WTC11 (cell line): ENCODE results near the gene DNM1L. TPM values are rescaled to one million over a fixed set of nuclear protein-coding genes. Genes with fewer than 3 reads are reported as not detected.
"Not testable (repeated sequence)": the region's sequence is repeated elsewhere in the genome, so short reads cannot be mapped to it uniquely, and the experiment has no call there.

ENCODE experiments used
- ATAC-seq: fragments of 200-7000 bp; cut with Tn5 transposase; 2 replicates; pipeline ENCODE4 v1.10.0; 2021; ENCODE audit warnings: mild to moderate bottlenecking, moderate library complexity
- CTCF ChIA-PET: fragments of 300-600 bp; sonication (Branson Sonifier 250); formaldehyde crosslinking; loops from one replicate; lab custom pipeline; 2021; ENCODE audit warnings: antibody characterized with exemption; lab: Charles Lee
- POLR2A ChIA-PET: fragments of 350-600 bp; sonication (Branson Sonifier 250); formaldehyde crosslinking; loops from one replicate; lab custom pipeline; 2021; ENCODE audit warnings: antibody characterized with exemption; lab: Charles Lee
- DNase-seq: peaks from one replicate; pipeline ENCODE4 v3.0.0; 2021; ENCODE audit warnings: low spot score
- H3K27ac Mint-ChIP-seq: 2 replicates; pipeline ENCODE4 v1.8.0; 2021; ENCODE audit warnings: mixed read lengths
- H3K27me3 Mint-ChIP-seq: 2 replicates; pipeline ENCODE4 v1.8.0; 2021; ENCODE audit warnings: low read depth, mild to moderate bottlenecking, moderate library complexity, mixed read lengths
- H3K36me3 Mint-ChIP-seq: 2 replicates; pipeline ENCODE4 v1.8.0; 2021; ENCODE audit warnings: mixed read lengths
- H3K4me1 Mint-ChIP-seq: 2 replicates; pipeline ENCODE4 v1.8.0; 2022; ENCODE audit warnings: mixed read lengths
- H3K4me3 Mint-ChIP-seq: 2 replicates; pipeline ENCODE4 v1.8.0; 2021; ENCODE audit warnings: mild to moderate bottlenecking, moderate library complexity, mixed read lengths
- H3K9me3 Mint-ChIP-seq: 2 replicates; pipeline ENCODE4 v1.8.0; 2021; ENCODE audit warnings: mixed read lengths
- EMX1 ChIP-seq: fragments of 250-450 bp; sonication (Bioruptor Pico); IDR thresholded peaks from 2 replicates; pipeline ENCODE4 v1.8.0; 2021; ENCODE audit warnings: mild to moderate bottlenecking
- ESRRA ChIP-seq: sonication (generic); formaldehyde crosslinking; IDR thresholded peaks from 2 replicates; pipeline ENCODE4 v1.8.1; 2022; ENCODE audit warnings: mild to moderate bottlenecking, missing genetic modification reagents, borderline replicate concordance
- ETV6 ChIP-seq: sonication (generic); formaldehyde crosslinking; IDR thresholded peaks from 2 replicates; pipeline ENCODE4 v1.8.1; 2022; ENCODE audit warnings: mild to moderate bottlenecking, missing genetic modification reagents
- FOXJ3 ChIP-seq: sonication (generic); formaldehyde crosslinking; IDR thresholded peaks from 2 replicates; pipeline ENCODE4 v1.9.0; 2021; ENCODE audit warnings: missing genetic modification reagents, mild to moderate bottlenecking, borderline replicate concordance
- GRHL2 ChIP-seq: fragments of 250-450 bp; sonication (Bioruptor Pico); IDR thresholded peaks from 2 replicates; pipeline ENCODE4 v1.8.0; 2022; ENCODE audit warnings: mild to moderate bottlenecking, moderate library complexity; ENCODE audit not compliant: insufficient replicate concordance, severe bottlenecking
- GTF2I ChIP-seq: fragments of 250-450 bp; sonication (Bioruptor Pico); conservative IDR thresholded peaks from 2 replicates; pipeline ENCODE4 v1.4.0; 2021; ENCODE audit warnings: mild to moderate bottlenecking
- HMGA2 ChIP-seq: fragments of 250-450 bp; sonication (Bioruptor Pico); IDR thresholded peaks from 2 replicates; pipeline ENCODE4 v1.4.0; 2021; ENCODE audit warnings: mild to moderate bottlenecking, moderate library complexity
- IRF2 ChIP-seq: sonication (generic); formaldehyde crosslinking; IDR thresholded peaks from 2 replicates; pipeline ENCODE4 v1.8.0; 2022; ENCODE audit warnings: low read depth, missing genetic modification reagents, borderline replicate concordance
- JAZF1 ChIP-seq: fragments of 250-450 bp; sonication (Bioruptor Pico); IDR thresholded peaks from 2 replicates; pipeline ENCODE4 v1.9.0; 2021; ENCODE audit warnings: moderate library complexity, mild to moderate bottlenecking, inconsistent platforms
- NFATC4 ChIP-seq: fragments of 250-450 bp; sonication (Bioruptor Pico); IDR thresholded peaks from 2 replicates; pipeline ENCODE4 v1.9.0; 2021; ENCODE audit warnings: mild to moderate bottlenecking
- NFE2L1 ChIP-seq: sonication (generic); formaldehyde crosslinking; IDR thresholded peaks from 2 replicates; pipeline ENCODE4 v1.8.1; 2023; ENCODE audit warnings: missing genetic modification reagents
- NR2C2 ChIP-seq: sonication (generic); formaldehyde crosslinking; IDR thresholded peaks from 2 replicates; pipeline ENCODE4 v1.8.0; 2022; ENCODE audit warnings: mild to moderate bottlenecking, missing genetic modification reagents
- PRRX2 ChIP-seq: fragments of 250-450 bp; sonication (Bioruptor Pico); IDR thresholded peaks from 2 replicates; pipeline ENCODE4 v1.8.0; 2021; ENCODE audit warnings: mild to moderate bottlenecking
- RELA ChIP-seq: sonication (generic); formaldehyde crosslinking; IDR thresholded peaks from 2 replicates; pipeline ENCODE4 v1.8.1; 2022; ENCODE audit warnings: missing genetic modification reagents, mild to moderate bottlenecking, borderline replicate concordance
- RORB ChIP-seq: fragments of 250-450 bp; sonication (Bioruptor Pico); IDR thresholded peaks from 2 replicates; pipeline ENCODE4 v1.9.0; 2021; ENCODE audit warnings: mild to moderate bottlenecking
- SMAD3 ChIP-seq: sonication (generic); formaldehyde crosslinking; IDR thresholded peaks from 2 replicates; pipeline ENCODE4 v1.8.0; 2022; ENCODE audit warnings: missing genetic modification reagents, mild to moderate bottlenecking, borderline replicate concordance
- SP1 ChIP-seq: sonication (generic); formaldehyde crosslinking; conservative IDR thresholded peaks from 2 replicates; pipeline ENCODE4 v1.8.1; 2022; ENCODE audit warnings: missing genetic modification reagents
- TCF7 ChIP-seq: sonication (generic); formaldehyde crosslinking; IDR thresholded peaks from 2 replicates; pipeline ENCODE4 v1.8.0; 2022; ENCODE audit warnings: mild to moderate bottlenecking, low read depth, missing genetic modification reagents, moderate library complexity
- TEAD1 ChIP-seq: sonication (generic); formaldehyde crosslinking; IDR thresholded peaks from 2 replicates; pipeline ENCODE4 v1.8.0; 2022; ENCODE audit warnings: mild to moderate bottlenecking, missing genetic modification reagents
- TEAD4 ChIP-seq: sonication (generic); formaldehyde crosslinking; IDR thresholded peaks from 2 replicates; pipeline ENCODE4 v1.8.0; 2022; ENCODE audit warnings: mild to moderate bottlenecking, missing genetic modification reagents
- TP53 ChIP-seq: sonication (generic); formaldehyde crosslinking; IDR thresholded peaks from 2 replicates; pipeline ENCODE4 v1.8.1; 2023; ENCODE audit warnings: mild to moderate bottlenecking, missing genetic modification reagents
- ZBTB21 ChIP-seq: sonication (generic); formaldehyde crosslinking; IDR thresholded peaks from 2 replicates; pipeline ENCODE4 v1.8.1; 2023; ENCODE audit warnings: mild to moderate bottlenecking, missing genetic modification reagents, borderline replicate concordance
- ZNF671 ChIP-seq: fragments of 250-450 bp; sonication (Bioruptor Pico); IDR thresholded peaks from 2 replicates; pipeline ENCODE4 v1.8.0; 2021; ENCODE audit warnings: mild to moderate bottlenecking
- total RNA-seq: library from RNA; stranded (reverse); gene quantifications from 3 replicates; pipeline ENCODE4 v1.2.3, GENCODE V29; 2021
- TF ChIP-seq, protein P1 (sequence below): sonication (generic); formaldehyde crosslinking; IDR thresholded peaks from 2 replicates; pipeline ENCODE4 v1.8.1; 2022; ENCODE audit warnings: low read depth, mild to moderate bottlenecking, moderate library complexity, missing genetic modification reagents, borderline replicate concordance
- TF ChIP-seq, protein P2 (sequence below): sonication (generic); formaldehyde crosslinking; IDR thresholded peaks from 2 replicates; pipeline ENCODE4 v1.8.1; 2023; ENCODE audit warnings: mild to moderate bottlenecking, missing genetic modification reagents, moderate library complexity
- TF ChIP-seq, protein P3 (sequence below): sonication (generic); formaldehyde crosslinking; IDR thresholded peaks from 2 replicates; pipeline ENCODE4 v1.8.0; 2023; ENCODE audit warnings: missing genetic modification reagents
- TF ChIP-seq, protein P4 (sequence below): sonication (generic); formaldehyde crosslinking; IDR thresholded peaks from 2 replicates; pipeline ENCODE4 v1.8.0; 2022; ENCODE audit warnings: mild to moderate bottlenecking, missing genetic modification reagents
- TF ChIP-seq, protein P5 (sequence below): sonication (generic); formaldehyde crosslinking; IDR thresholded peaks from 2 replicates; pipeline ENCODE4 v1.8.0; 2022; ENCODE audit warnings: mild to moderate bottlenecking, missing genetic modification reagents
- TF ChIP-seq, protein P6 (sequence below): sonication (generic); formaldehyde crosslinking; conservative IDR thresholded peaks from 2 replicates; pipeline ENCODE4 v1.8.1; 2023; ENCODE audit warnings: mild to moderate bottlenecking, low read depth, missing genetic modification reagents, moderate library complexity

The DNM1L gene
- total RNA-seq, 1 experiment from 2014 or later, result 74.3 TPM

DNA sequence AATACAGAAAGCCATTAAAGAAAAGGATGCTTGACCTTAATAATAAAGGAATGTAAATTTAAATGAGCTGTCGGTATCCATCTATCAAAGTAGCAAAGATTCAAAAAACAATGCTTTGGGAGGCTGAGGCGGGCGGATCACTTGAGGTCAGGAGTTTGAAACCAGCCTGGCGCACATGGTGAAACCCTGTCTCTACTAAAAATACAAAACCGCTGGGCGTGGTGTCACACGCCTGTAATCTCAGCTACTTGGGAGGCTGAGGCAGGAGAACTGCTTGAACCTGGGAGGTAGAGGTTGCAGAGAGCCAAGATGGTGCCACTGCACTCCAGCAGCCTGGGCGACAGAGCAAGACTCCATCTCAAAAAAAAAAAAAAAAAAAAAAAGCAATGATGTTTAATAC lies 20.3 kb downstream of the DNM1L start:
- ATAC-seq, H3K27ac Mint-ChIP-seq, H3K27me3 Mint-ChIP-seq, POLR2A ChIA-PET, H3K4me3 Mint-ChIP-seq, DNase-seq: not testable (repeated sequence)
- CTCF ChIA-PET, result interaction anchor here (0.6 to 1.0 kb wide), 3 partner anchors 27 to 1040 kb away, joined by 3 to 4 read pairs (median 4); partner anchors contain the start of gene ETFBKMT
- peaks cover 24% of the 10 kb centered on the region for H3K36me3 Mint-ChIP-seq
- peaks cover 15% of the 10 kb centered on the region for H3K4me1 Mint-ChIP-seq
- peaks cover 15% of the 10 kb centered on the region for H3K9me3 Mint-ChIP-seq

DNA sequence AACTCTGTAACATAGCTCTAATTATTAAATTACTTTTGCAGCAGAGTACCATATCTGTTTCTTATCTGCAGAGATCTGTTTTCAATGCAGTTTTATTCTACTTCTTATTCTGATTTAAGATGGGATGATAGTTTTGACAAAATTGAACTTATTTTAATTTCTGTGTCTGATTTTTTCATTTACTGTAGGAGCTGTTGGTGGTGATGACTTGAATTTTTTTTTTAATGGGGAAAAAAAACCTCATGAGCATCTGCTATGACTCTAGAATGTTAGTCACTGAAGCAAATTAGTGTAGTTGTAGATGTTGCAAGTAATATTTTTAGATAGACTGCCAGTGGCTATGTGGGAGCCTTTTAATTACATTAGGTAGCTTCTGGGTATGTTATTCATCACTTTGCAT lies 23.4 kb downstream of the DNM1L start:
- H3K27ac Mint-ChIP-seq, result no peak overlapping the region
- no peak for ATAC-seq

DNA sequence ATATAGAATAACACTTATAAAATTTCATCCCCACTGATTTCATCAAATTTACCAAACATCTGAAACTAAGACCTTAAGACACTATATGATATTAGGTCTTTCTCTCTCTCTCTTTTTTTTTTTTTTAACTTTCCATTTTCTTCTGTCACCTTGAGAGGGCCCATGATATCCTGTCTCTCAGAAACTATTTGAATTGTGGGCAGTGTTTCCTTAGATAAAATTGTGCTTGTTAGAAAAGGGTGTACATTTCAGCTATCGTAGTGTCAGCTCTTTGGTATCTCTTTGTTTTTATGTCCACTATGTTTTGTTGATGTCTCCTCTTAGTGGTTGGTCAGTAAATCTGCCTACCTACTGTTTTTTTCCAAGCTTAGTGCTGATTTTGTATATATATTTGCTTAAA lies 23.8 kb downstream of the DNM1L start:
- DNase-seq (no peak), ATAC-seq (no peak)
- Mint-ChIP-seq H3K4me1 (peaks cover 4% of the 10 kb centered on the region; the same call in 1 of the 2 replicates), H3K27ac (no peak overlapping the region), H3K27me3 (no peaks in the 10 kb centered on the region), H3K4me3 (no peak overlapping the region), H3K9me3 (no peaks in the 10 kb centered on the region), H3K36me3 (peaks cover 8% of the 10 kb centered on the region)
- POLR2A ChIA-PET, result no interaction called here
- CTCF ChIA-PET, result interaction anchor here (0.7 to 1.8 kb wide), 3 partner anchors 13 to 95 kb away, joined by 4 to 9 read pairs (median 5); partner anchors contain the start of gene YARS2
- TF ChIP-seq TCF7, result no peak
- TF ChIP-seq IRF2, result no peak
- TF ChIP-seq RORB, result no peak
- TF ChIP-seq ZBTB21 (CRISPR knock-in tag), result no peak
- no peak for TF ChIP-seq ESRRA
- no peak for TF ChIP-seq SMAD3 (CRISPR knock-in tag)
- TF ChIP-seq TEAD4 (CRISPR knock-in tag), result no peak
- TF ChIP-seq SP1, result no peak
- TF ChIP-seq, protein P1, sequence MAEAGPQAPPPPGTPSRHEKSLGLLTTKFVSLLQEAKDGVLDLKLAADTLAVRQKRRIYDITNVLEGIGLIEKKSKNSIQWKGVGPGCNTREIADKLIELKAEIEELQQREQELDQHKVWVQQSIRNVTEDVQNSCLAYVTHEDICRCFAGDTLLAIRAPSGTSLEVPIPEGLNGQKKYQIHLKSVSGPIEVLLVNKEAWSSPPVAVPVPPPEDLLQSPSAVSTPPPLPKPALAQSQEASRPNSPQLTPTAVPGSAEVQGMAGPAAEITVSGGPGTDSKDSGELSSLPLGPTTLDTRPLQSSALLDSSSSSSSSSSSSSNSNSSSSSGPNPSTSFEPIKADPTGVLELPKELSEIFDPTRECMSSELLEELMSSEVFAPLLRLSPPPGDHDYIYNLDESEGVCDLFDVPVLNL (CRISPR knock-in tag), result no peak
- no peak for TF ChIP-seq ETV6 (CRISPR knock-in tag)
- no peak for TF ChIP-seq JAZF1 (CRISPR knock-in tag)
- TF ChIP-seq, protein P2, sequence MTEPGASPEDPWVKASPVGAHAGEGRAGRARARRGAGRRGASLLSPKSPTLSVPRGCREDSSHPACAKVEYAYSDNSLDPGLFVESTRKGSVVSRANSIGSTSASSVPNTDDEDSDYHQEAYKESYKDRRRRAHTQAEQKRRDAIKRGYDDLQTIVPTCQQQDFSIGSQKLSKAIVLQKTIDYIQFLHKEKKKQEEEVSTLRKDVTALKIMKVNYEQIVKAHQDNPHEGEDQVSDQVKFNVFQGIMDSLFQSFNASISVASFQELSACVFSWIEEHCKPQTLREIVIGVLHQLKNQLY (CRISPR knock-in tag), result no peak
- no peak for TF ChIP-seq NR2C2 (CRISPR knock-in tag)
- TF ChIP-seq RELA (CRISPR knock-in tag), result no peak
- TF ChIP-seq PRRX2 (CRISPR knock-in tag), result no peak
- TF ChIP-seq GTF2I (CRISPR knock-in tag), result no peak
- no peak for TF ChIP-seq TEAD1 (CRISPR knock-in tag)

More for the DNA sequence above, 23.4 kb downstream of the DNM1L start:
- TF ChIP-seq HMGA2 (CRISPR knock-in tag), result no peak
- TF ChIP-seq TP53 (CRISPR knock-in tag), result no peak
- TF ChIP-seq NFE2L1 (CRISPR knock-in tag), result no peak
- no peak for TF ChIP-seq EMX1 (CRISPR knock-in tag)
- TF ChIP-seq, protein P3, sequence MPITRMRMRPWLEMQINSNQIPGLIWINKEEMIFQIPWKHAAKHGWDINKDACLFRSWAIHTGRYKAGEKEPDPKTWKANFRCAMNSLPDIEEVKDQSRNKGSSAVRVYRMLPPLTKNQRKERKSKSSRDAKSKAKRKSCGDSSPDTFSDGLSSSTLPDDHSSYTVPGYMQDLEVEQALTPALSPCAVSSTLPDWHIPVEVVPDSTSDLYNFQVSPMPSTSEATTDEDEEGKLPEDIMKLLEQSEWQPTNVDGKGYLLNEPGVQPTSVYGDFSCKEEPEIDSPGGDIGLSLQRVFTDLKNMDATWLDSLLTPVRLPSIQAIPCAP (CRISPR knock-in tag), result no peak
- TF ChIP-seq FOXJ3 (CRISPR knock-in tag), result no peak
- TF ChIP-seq GRHL2 (CRISPR knock-in tag), result no peak
- TF ChIP-seq ZNF671 (CRISPR knock-in tag), result no peak
- TF ChIP-seq, protein P4, sequence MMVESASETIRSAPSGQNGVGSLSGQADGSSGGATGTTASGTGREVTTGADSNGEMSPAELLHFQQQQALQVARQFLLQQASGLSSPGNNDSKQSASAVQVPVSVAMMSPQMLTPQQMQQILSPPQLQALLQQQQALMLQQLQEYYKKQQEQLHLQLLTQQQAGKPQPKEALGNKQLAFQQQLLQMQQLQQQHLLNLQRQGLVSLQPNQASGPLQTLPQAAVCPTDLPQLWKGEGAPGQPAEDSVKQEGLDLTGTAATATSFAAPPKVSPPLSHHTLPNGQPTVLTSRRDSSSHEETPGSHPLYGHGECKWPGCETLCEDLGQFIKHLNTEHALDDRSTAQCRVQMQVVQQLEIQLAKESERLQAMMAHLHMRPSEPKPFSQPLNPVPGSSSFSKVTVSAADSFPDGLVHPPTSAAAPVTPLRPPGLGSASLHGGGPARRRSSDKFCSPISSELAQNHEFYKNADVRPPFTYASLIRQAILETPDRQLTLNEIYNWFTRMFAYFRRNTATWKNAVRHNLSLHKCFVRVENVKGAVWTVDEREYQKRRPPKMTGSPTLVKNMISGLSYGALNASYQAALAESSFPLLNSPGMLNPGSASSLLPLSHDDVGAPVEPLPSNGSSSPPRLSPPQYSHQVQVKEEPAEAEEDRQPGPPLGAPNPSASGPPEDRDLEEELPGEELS, result no peak
- TF ChIP-seq NFATC4 (CRISPR knock-in tag), result no peak
- TF ChIP-seq, protein P5, sequence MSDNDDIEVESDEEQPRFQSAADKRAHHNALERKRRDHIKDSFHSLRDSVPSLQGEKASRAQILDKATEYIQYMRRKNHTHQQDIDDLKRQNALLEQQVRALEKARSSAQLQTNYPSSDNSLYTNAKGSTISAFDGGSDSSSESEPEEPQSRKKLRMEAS (CRISPR knock-in tag), result no peak
- TF ChIP-seq, protein P6, sequence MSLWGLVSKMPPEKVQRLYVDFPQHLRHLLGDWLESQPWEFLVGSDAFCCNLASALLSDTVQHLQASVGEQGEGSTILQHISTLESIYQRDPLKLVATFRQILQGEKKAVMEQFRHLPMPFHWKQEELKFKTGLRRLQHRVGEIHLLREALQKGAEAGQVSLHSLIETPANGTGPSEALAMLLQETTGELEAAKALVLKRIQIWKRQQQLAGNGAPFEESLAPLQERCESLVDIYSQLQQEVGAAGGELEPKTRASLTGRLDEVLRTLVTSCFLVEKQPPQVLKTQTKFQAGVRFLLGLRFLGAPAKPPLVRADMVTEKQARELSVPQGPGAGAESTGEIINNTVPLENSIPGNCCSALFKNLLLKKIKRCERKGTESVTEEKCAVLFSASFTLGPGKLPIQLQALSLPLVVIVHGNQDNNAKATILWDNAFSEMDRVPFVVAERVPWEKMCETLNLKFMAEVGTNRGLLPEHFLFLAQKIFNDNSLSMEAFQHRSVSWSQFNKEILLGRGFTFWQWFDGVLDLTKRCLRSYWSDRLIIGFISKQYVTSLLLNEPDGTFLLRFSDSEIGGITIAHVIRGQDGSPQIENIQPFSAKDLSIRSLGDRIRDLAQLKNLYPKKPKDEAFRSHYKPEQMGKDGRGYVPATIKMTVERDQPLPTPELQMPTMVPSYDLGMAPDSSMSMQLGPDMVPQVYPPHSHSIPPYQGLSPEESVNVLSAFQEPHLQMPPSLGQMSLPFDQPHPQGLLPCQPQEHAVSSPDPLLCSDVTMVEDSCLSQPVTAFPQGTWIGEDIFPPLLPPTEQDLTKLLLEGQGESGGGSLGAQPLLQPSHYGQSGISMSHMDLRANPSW (CRISPR knock-in tag), result no peak
- Mint-ChIP-seq H3K27me3 (no peaks in the 10 kb centered on the region), H3K9me3 (no peaks in the 10 kb centered on the region), H3K36me3 (peaks cover 8% of the 10 kb centered on the region), H3K4me3 (no peak overlapping the region), H3K4me1 (peaks cover 6% of the 10 kb centered on the region)
- ChIA-PET CTCF (interaction anchor here (1.5 to 1.8 kb wide), 2 partner anchors 13 to 53 kb away, joined by 5 to 9 read pairs; partner anchors contain the start of gene YARS2), POLR2A (no interaction called here)
- no peak for DNase-seq
